BLaER1 (cell line): ENCODE results near the gene GGACT.
A peak's percentile ranks its signal among the peaks of the same experiment; 100 is the strongest.

ENCODE experiments used
- H3K27ac ChIP-seq: shearing (Covaris generic); formaldehyde crosslinking; 2 replicates; pipeline ENCODE4 v1.8.1; 2022
- H3K27me3 ChIP-seq: shearing (Covaris generic); formaldehyde crosslinking; 2 replicates; pipeline ENCODE4 v1.8.1; 2022
- H3K36me3 ChIP-seq: shearing (Covaris generic); formaldehyde crosslinking; 2 replicates; pipeline ENCODE4 v1.8.1; 2022
- H3K4me1 ChIP-seq: shearing (Covaris generic); formaldehyde crosslinking; 2 replicates; pipeline ENCODE4 v1.8.1; 2022
- H3K4me2 ChIP-seq: shearing (Covaris generic); formaldehyde crosslinking; 2 replicates; pipeline ENCODE4 v1.8.1; 2022
- H3K4me3 ChIP-seq: shearing (Covaris generic); formaldehyde crosslinking; 2 replicates; pipeline ENCODE4 v1.8.1; 2022
- H3K9ac ChIP-seq: shearing (Covaris generic); formaldehyde crosslinking; 2 replicates; pipeline ENCODE4 v1.8.1; 2022
- H3K9me3 ChIP-seq: shearing (Covaris generic); formaldehyde crosslinking; 2 replicates; pipeline ENCODE4 v1.8.1; 2022
- H4K20me1 ChIP-seq: shearing (Covaris generic); formaldehyde crosslinking; 2 replicates; pipeline ENCODE4 v1.8.1; 2022
- Cebpa-rat ChIP-seq: shearing (Covaris generic); IDR thresholded peaks from 2 replicates; pipeline ENCODE4 v1.8.1; 2022

Gene GGACT

DNA sequence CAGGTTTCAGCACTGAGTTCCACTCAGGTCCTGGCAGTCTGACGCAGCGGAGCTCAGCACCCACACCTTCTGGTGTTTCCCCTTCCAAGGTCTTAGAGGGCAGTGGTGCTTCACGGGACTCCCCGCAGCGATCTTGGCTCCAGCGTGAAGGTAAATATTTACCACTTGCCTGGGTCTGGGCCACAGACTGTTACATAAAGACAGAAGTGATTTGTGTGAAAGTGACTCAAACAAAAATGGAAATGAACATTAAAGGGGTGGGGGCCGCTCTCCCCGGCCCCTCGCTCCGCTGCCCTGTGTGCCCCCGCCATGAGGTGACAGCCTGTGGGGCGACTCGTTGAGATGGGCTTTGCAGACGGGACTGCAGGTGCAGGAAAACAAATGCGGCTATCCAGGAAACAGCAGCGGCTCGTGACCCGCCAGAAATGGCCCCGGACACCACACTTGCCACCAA, 55.0 kb downstream of the GGACT start:
- H3K4me2 ChIP-seq, result peak overlapping the region; percentile 69
- H3K4me3 ChIP-seq, result no peak overlapping the region
- no peak overlapping the region for H3K9ac ChIP-seq
- peak overlapping the region; percentile 37; the same call in 1 of the 2 replicates for H3K27ac ChIP-seq
- TF ChIP-seq Cebpa-rat, result no peak
- no peaks in the 10 kb centered on the region for H3K27me3 ChIP-seq
- no peaks in the 10 kb centered on the region for H4K20me1 ChIP-seq
- H3K4me1 ChIP-seq, result peaks cover 73% of the 10 kb centered on the region
- H3K9me3 ChIP-seq, result peaks cover 10% of the 10 kb centered on the region
- peaks cover 13% of the 10 kb centered on the region; the same call in 1 of the 2 replicates for H3K36me3 ChIP-seq

GRCh38 chr13:100532836-100533435, 55.7 kb downstream of the GGACT start:
- H3K36me3 ChIP-seq, result peaks cover 13% of the 10 kb centered on the region; the same call in 1 of the 2 replicates
- no peaks in the 10 kb centered on the region for H3K27me3 ChIP-seq
- H3K4me1 ChIP-seq, result peaks cover 66% of the 10 kb centered on the region
- peak overlapping the region; percentile 69; the same call in 1 of the 2 replicates for H3K4me2 ChIP-seq
- peaks cover 10% of the 10 kb centered on the region for H3K9me3 ChIP-seq
- no peak overlapping the region for H3K4me3 ChIP-seq
- H3K9ac ChIP-seq, result no peak overlapping the region
- no peak for TF ChIP-seq Cebpa-rat
- H4K20me1 ChIP-seq, result no peaks in the 10 kb centered on the region
- no peak overlapping the region for H3K27ac ChIP-seq

DNA sequence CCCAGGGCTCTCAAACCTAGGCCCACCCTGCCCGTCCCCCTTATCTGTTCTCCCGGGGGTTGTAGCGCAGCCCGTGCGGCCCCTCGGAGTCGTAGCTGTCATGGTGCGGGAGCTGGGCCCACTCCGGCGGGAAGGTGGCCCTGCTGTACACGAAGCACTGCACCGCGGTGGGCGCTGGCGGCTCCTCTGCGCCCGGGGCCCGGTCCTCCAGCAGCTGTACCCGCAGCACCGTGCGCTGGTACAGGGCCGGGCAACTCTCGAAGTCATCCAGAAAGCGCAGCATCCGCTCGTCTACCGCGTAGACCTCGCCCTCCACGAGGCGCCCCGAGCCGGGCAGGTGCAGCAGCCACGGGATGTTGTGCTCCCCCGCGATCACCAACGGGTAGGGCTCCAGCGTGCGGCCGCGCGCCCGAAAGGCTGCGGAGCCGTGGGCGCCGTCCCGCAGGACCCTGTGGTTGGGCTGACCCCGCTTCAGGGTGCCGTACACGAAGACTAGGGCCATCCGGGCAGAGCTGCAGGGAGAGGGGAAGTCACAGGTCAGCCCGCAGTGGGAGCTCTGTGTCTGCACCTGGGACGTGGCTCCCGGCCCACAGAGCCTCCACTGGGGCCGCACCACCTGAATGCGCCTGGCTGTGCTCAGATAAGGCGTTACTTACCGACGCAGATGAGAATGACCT, 56.4 kb downstream of the GGACT start:
- H4K20me1 ChIP-seq, result no peaks in the 10 kb centered on the region
- H3K36me3 ChIP-seq, result peaks cover 13% of the 10 kb centered on the region; the same call in 1 of the 2 replicates
- H3K4me3 ChIP-seq, result 0 out of 2 replicates have a peak overlapping the region, but pooled peaks have one; percentile 11
- TF ChIP-seq Cebpa-rat, result no peak
- H3K4me2 ChIP-seq, result no peak overlapping the region
- H3K9me3 ChIP-seq, result peaks cover 10% of the 10 kb centered on the region
- no peaks in the 10 kb centered on the region for H3K27me3 ChIP-seq
- H3K27ac ChIP-seq, result no peak overlapping the region
- peaks cover 59% of the 10 kb centered on the region for H3K4me1 ChIP-seq
- no peak overlapping the region for H3K9ac ChIP-seq

DNA sequence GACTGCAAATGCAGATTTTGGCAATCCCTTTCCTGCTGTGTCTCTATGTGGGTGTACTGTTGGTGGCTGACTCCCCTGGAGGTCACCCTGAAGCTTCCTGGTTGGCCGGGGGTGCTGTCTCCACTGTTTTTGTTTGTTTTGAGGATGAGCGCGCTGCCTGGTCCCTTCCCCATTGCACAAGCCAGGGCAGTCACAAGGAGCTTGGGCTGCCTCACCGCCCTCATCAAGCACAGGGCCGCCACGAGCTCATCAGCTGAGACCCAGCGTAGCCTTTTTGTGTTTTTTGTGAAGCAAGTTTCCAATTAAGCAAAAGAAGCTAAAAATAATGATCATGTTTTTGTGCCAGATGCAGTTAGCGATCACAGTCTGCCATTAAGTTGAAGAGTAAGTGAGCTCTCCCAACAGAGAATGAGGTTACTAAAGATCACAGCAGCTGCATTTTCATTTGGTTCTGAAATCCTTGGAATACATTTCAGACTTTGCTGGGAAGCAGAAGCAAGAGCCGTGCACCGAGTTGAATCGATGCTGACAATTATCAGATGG, 57.8 kb downstream of the GGACT start:
- Histone ChIP-seq H3K9ac (no peak overlapping the region), H3K4me2 (peak overlapping the region; percentile 25), H3K27me3 (no peaks in the 10 kb centered on the region), H3K4me1 (peaks cover 44% of the 10 kb centered on the region), H3K4me3 (no peak overlapping the region), H3K9me3 (peaks cover 10% of the 10 kb centered on the region), H3K36me3 (peaks cover 13% of the 10 kb centered on the region; the same call in 1 of the 2 replicates), H4K20me1 (no peaks in the 10 kb centered on the region), H3K27ac (no peak overlapping the region)
- TF ChIP-seq Cebpa-rat, result no peak

DNA sequence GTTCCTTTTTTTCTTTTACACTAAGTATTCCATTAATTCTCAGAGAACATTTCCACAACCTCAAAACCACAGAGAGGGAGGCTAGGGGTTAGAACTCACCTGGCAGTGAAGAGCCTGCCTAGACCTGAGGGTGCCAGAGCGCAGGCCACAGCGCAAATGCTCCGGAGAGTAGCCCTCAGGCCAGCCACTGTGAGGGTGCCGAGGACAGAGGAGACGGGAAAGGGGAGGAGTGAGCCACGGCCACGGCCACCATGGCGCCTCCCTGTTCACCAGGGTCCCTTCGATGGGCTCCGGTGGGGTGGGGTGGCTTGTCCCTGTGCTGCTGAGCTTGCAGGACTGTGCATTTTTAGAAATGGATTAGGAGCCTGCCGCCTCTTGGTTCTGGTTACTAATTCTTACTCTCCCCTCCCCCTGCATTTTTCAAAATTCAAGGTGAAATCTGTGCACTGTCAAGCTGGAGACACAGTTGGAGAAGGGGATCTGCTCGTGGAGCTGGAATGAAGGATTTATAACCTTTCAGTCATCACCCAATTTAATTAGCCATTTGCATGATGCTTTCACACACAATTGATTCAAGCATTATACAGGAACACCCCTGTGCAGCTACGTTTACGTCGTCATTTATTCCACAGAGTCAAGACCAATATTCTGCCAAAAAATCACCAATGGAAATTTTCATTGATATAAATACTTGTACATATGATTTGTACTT, 58.8 kb downstream of the GGACT start:
- H3K36me3 ChIP-seq, result peaks cover 13% of the 10 kb centered on the region; the same call in 1 of the 2 replicates
- peaks cover 35% of the 10 kb centered on the region for H3K4me1 ChIP-seq
- no peak overlapping the region for H3K27ac ChIP-seq
- H3K4me3 ChIP-seq, result no peak overlapping the region
- H3K9ac ChIP-seq, result no peak overlapping the region
- no peak overlapping the region for H3K4me2 ChIP-seq
- no peaks in the 10 kb centered on the region for H3K27me3 ChIP-seq
- no peak for TF ChIP-seq Cebpa-rat
- H3K9me3 ChIP-seq, result peaks cover 10% of the 10 kb centered on the region
- no peaks in the 10 kb centered on the region for H4K20me1 ChIP-seq

DNA sequence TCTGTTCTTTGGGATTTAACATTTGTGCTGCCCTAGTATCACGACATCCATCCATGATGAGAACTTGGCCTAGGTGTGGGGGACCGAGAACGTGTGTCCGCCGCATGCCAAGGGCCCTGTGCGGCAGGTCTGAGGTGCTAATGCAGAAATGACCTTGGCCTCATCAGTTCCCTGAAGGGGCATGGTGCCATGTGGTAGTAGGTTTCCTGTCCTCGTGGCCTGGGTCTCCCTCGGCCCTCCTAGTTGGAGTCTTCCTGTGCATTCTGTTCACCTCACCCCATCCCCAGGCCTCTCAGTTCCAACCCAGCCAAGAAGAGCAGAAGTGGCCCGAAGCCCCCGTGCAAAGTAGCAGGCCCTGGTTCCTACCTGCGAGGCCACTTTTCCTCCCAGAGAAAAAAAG, 59.8 kb downstream of the GGACT start:
- Histone ChIP-seq H4K20me1 (no peaks in the 10 kb centered on the region), H3K4me1 (peaks cover 25% of the 10 kb centered on the region), H3K4me3 (no peak overlapping the region), H3K27me3 (no peaks in the 10 kb centered on the region), H3K9me3 (peaks cover 10% of the 10 kb centered on the region), H3K4me2 (no peak overlapping the region), H3K36me3 (peaks cover 13% of the 10 kb centered on the region; the same call in 1 of the 2 replicates), H3K27ac (no peak overlapping the region), H3K9ac (no peak overlapping the region)
- TF ChIP-seq Cebpa-rat, result no peak

DNA sequence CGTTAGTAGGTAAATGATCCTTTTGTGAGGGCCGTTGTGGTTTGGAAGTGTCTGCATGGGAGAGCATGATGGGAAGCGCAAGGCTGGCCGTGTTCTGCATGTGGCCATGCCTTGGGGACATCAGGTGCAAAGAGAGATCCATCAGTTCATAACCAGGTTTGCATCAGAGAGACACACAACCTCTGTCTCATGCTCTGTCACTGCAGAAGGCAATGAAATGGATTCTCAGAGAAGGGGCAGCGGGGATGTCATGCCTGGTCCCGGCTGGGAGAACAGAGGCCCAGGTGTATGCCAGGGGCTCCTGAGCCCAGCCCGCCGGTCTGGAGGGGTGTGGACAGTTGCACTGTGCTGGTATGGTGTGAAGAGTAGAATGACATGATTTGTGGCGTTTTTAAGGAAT, 60.2 kb downstream of the GGACT start:
- no peak overlapping the region for H3K4me3 ChIP-seq
- peaks cover 23% of the 10 kb centered on the region for H3K4me1 ChIP-seq
- TF ChIP-seq Cebpa-rat, result no peak

DNA sequence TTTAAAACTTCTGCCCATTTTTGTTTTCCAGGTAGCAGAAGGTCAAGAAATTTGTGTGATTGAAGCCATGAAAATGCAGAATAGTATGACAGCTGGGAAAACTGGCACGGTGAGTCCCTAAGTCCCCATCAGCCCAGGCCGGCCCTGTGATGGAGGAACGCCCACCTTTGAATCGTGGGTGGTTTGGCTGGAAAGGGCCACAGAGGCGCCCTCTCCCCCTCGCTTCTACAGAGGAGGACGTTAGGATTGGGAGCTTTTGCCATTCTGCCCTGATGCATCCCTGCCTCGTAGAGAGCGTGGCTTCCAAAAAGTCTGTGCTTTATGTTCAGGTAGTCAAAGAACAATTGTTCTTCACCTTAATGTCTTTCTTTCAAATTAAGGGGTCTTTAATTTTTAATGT, 60.9 kb downstream of the GGACT start:
- Histone ChIP-seq H3K27me3 (no peaks in the 10 kb centered on the region), H3K36me3 (peaks cover 13% of the 10 kb centered on the region; the same call in 1 of the 2 replicates), H3K4me1 (peaks cover 23% of the 10 kb centered on the region), H3K4me2 (no peak overlapping the region), H4K20me1 (no peaks in the 10 kb centered on the region), H3K9ac (no peak overlapping the region), H3K4me3 (no peak overlapping the region), H3K27ac (no peak overlapping the region), H3K9me3 (peaks cover 8% of the 10 kb centered on the region)
- TF ChIP-seq Cebpa-rat, result no peak

More for the DNA sequence above, 60.2 kb downstream of the GGACT start:
- no peaks in the 10 kb centered on the region for H4K20me1 ChIP-seq
- H3K9me3 ChIP-seq, result peaks cover 10% of the 10 kb centered on the region
- peaks cover 13% of the 10 kb centered on the region; the same call in 1 of the 2 replicates for H3K36me3 ChIP-seq
- no peak overlapping the region for H3K4me2 ChIP-seq
- no peaks in the 10 kb centered on the region for H3K27me3 ChIP-seq
- H3K9ac ChIP-seq, result no peak overlapping the region
- H3K27ac ChIP-seq, result no peak overlapping the region

DNA sequence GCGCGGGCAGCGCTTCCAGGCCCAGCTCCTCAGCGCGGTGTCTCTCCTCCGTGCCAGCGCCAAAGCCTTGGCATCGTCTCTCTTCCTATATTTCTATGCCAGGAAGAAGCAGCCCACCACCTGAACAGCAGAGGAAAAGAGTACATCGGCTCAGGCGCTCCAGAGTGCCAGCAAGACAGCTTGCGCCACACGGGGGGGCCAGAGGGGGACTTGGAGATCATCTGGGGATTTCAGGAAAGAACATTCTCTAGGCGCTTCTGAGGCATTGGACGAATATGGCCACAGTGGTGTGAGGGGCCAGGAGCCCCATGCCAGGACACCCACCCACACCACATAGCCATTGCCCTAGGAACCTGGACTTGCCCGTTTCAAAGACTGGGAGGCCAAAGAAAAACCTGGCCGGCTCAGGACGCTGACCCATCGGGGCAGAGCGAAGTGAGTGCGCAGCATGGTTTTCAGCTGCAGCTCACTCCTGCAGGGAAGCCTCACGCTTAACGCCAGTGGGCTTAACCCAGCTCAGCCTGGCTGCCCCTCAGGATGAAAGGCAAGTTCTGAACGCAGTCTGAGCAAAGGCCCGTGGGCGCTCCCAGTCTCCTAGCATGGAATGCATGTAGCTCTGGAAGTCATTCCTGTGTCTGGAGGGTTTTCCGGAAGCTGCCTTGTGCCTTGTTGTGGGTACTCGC, 62.1 kb downstream of the GGACT start:
- Histone ChIP-seq H3K9me3 (no peaks in the 10 kb centered on the region; the same call in 1 of the 2 replicates), H3K9ac (no peak overlapping the region), H3K36me3 (peaks cover 6% of the 10 kb centered on the region; the same call in 1 of the 2 replicates), H3K4me1 (peaks cover 32% of the 10 kb centered on the region), H3K4me2 (no peak overlapping the region), H4K20me1 (no peaks in the 10 kb centered on the region), H3K4me3 (no peak overlapping the region), H3K27me3 (no peaks in the 10 kb centered on the region), H3K27ac (no peak overlapping the region)
- no peak for TF ChIP-seq Cebpa-rat
